Brain microvascular endothelial cell (primary cell): ENCODE data around the gene PHF10.
"Not testable (repeated sequence)": the region's sequence is repeated elsewhere in the genome, so short reads cannot be mapped to it uniquely, and the experiment has no call there.

ENCODE experiments used
- DNase-seq: peaks from one replicate; pipeline ENCODE4 v3.0.0-alpha.2; 2020
- H3K27ac ChIP-seq: fragments of 250-450 bp; sonication (Bioruptor Pico); 2 replicates; pipeline ENCODE4 v1.5.1; 2020; ENCODE audit warnings: mild to moderate bottlenecking, moderate library complexity
- H3K27me3 ChIP-seq: fragments of 250-450 bp; sonication (Bioruptor Pico); replicated peaks from 2 replicates; pipeline ENCODE4 v1.5.1; 2020; ENCODE audit warnings: mild to moderate bottlenecking
- H3K36me3 ChIP-seq: fragments of 250-450 bp; sonication (Bioruptor Pico); replicated peaks from 2 replicates; pipeline ENCODE4 v1.5.1; 2020; ENCODE audit warnings: mild to moderate bottlenecking
- H3K4me3 ChIP-seq: 2 replicates; pipeline ENCODE4 v1.5.1; 2011; ENCODE audit warnings: low read depth, mild to moderate bottlenecking, control low read depth, low read length, moderate library complexity
- CTCF ChIP-seq: IDR thresholded peaks from 2 replicates; pipeline ENCODE4 v1.5.1; 2011; ENCODE audit warnings: low read depth, mild to moderate bottlenecking, moderate library complexity, low read length, control low read depth, inconsistent platforms; ENCODE audit errors: missing control alignments
- in situ Hi-C: cut with HindIII; loops from 2 replicates; pipeline ENCODE4 v1.10.0; 2017; ENCODE audit warnings: low sequenced_read_pairs, low pct_ligation_motif_present

Gene PHF10

GRCh38 chr6:169697115-169697514 lies 27.2 kb downstream of the PHF10 start:
- H3K4me3 ChIP-seq, in situ Hi-C loops, H3K36me3 ChIP-seq, H3K27me3 ChIP-seq: not testable (repeated sequence)
- DNase-seq, result peak; percentile 27
- peak; percentile 64 for TF ChIP-seq CTCF
- peak overlapping the region; percentile 47 for H3K27ac ChIP-seq

GRCh38 chr6:169695131-169695530 lies 29.2 kb downstream of the PHF10 start:
- no peaks in the 10 kb centered on the region for H3K36me3 ChIP-seq
- in situ Hi-C loops, result no loop called here
- TF ChIP-seq CTCF, result no peak
- no peak for DNase-seq
- H3K4me3 ChIP-seq, result no peak overlapping the region
- H3K27ac ChIP-seq, result no peak overlapping the region
- no peaks in the 10 kb centered on the region for H3K27me3 ChIP-seq

- in situ Hi-C loops, result no loop called here
- Histone ChIP-seq H3K27ac (no peak overlapping the region), H3K36me3 (peaks cover 3% of the 10 kb centered on the region), H3K4me3 (no peak overlapping the region), H3K27me3 (no peaks in the 10 kb centered on the region)
- no peak for DNase-seq
- TF ChIP-seq CTCF, result no peak
Measured at GRCh38 chr6:169692516-169692915, 31.8 kb downstream of the PHF10 start.

GRCh38 chr6:169691260-169691659 lies 33.0 kb downstream of the PHF10 start:
- in situ Hi-C loops, result no loop called here

GRCh38 chr6:169689287-169689686 lies 35.0 kb downstream of the PHF10 start:
- H3K4me3 ChIP-seq, result no peak overlapping the region
- H3K36me3 ChIP-seq, result peaks cover 12% of the 10 kb centered on the region
- H3K27me3 ChIP-seq, result no peaks in the 10 kb centered on the region
- no peak for TF ChIP-seq CTCF
- no peak overlapping the region for H3K27ac ChIP-seq
- no peak for DNase-seq
- in situ Hi-C loops, result no loop called here

More at GRCh38 chr6:169691260-169691659, 33.0 kb downstream of the PHF10 start:
- Histone ChIP-seq H3K27ac (no peak overlapping the region), H3K4me3 (no peak overlapping the region), H3K27me3 (no peaks in the 10 kb centered on the region), H3K36me3 (peaks cover 11% of the 10 kb centered on the region)
- no peak for TF ChIP-seq CTCF
- no peak for DNase-seq

- Histone ChIP-seq H3K27me3 (no peaks in the 10 kb centered on the region), H3K36me3 (peaks cover 12% of the 10 kb centered on the region), H3K4me3 (no peak overlapping the region), H3K27ac (no peak overlapping the region)
- no peak for DNase-seq
- in situ Hi-C loops, result no loop called here
- no peak for TF ChIP-seq CTCF
Measured at GRCh38 chr6:169685860-169686259, 38.4 kb downstream of the PHF10 start.
